PC-3 (cell line): Measurements from ENCODE around the gene AGGF1.

Experiments used
- EZH2 ChIP-seq: fragments of 300-600 bp; sonication (generic); IDR thresholded peaks from one replicate; pipeline ENCODE4 v1.6.1; 2017; ENCODE audit warnings: antibody characterized with exemption, mild to moderate bottlenecking, low read length; ENCODE audit not compliant: unreplicated experiment
- EZH2phosphoT487 ChIP-seq: fragments of 300-600 bp; sonication (generic); IDR thresholded peaks from 2 replicates; pipeline ENCODE4 v1.6.1; 2018; ENCODE audit warnings: mild to moderate bottlenecking, antibody characterized with exemption, low read length, borderline replicate concordance
- TF ChIP-seq, protein P1 (sequence below): fragments of 300-600 bp; sonication (generic); conservative IDR thresholded peaks from 2 replicates; pipeline ENCODE4 v1.5.1; 2017; ENCODE audit warnings: antibody characterized with exemption, low read depth, mild to moderate bottlenecking, low read length

DNA sequence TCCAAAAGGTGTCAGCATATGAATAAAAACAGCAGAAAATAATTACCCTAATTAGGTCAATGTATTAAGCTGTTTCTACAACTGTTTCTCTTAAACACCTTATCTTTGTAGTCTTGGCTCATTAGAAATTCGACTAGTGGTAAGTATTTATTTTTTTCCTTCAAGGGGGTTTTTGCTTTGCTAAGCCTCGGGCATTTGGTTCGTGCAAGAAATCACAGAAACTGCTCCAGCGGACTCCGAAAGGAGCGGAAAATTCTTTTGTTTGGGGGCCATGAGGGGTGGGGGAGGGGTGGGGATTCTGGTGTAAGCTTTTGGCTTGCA, 56.1 kb downstream of the AGGF1 start:
- TF ChIP-seq, protein P1, sequence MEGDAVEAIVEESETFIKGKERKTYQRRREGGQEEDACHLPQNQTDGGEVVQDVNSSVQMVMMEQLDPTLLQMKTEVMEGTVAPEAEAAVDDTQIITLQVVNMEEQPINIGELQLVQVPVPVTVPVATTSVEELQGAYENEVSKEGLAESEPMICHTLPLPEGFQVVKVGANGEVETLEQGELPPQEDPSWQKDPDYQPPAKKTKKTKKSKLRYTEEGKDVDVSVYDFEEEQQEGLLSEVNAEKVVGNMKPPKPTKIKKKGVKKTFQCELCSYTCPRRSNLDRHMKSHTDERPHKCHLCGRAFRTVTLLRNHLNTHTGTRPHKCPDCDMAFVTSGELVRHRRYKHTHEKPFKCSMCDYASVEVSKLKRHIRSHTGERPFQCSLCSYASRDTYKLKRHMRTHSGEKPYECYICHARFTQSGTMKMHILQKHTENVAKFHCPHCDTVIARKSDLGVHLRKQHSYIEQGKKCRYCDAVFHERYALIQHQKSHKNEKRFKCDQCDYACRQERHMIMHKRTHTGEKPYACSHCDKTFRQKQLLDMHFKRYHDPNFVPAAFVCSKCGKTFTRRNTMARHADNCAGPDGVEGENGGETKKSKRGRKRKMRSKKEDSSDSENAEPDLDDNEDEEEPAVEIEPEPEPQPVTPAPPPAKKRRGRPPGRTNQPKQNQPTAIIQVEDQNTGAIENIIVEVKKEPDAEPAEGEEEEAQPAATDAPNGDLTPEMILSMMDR, result no peak
- TF ChIP-seq EZH2 (no peak), EZH2phosphoT487 (no peak)
